NCI-H2081 (cell line): ENCODE data around the gene LITAF.

ENCODE experiments used
- DNase-seq, 2 experiments: peaks; one replicate each; lab custom pipeline; 2025; lab: John Stamatoyannopoulos, UW

The LITAF gene

DNA sequence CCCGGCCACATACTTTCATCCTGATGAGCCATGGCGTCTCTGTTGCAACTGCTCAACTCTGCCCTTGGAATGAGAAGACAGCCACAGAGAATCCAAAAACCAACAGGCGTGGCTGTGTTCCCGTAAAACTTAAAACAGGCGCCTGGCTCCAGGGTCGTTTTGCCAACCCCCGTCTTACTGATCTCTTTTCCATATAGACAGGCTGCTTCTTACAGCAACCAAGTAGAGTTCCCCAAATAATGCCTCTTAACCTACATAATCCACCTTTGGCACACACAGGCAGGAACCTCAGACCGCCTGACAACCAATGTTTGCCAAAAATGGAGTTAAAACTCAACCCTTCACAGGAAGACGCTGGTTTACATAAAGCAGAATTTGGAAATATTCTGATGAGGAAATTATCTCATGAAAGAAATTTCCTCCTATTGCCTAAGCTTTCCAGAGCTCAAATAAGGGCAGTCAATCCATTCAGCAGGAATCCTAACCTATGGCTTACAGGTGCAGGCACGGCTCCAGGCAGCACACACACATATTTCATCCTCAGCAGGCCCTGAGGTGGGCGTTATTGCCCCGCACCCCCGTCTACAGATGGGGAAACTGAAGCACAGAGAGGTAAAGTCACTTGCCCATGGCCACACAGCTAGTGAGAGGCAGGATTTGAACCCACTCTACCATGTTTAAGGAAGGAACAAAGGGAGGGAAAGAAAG lies 35.8 kb downstream of the LITAF start:
- DNase-seq: no peak

- no peak for DNase-seq
These were observed 39.4 kb downstream of the LITAF start for GRCh38 chr16:11547118-11547916.

GRCh38 chr16:11546608-11547061 lies 40.1 kb downstream of the LITAF start:
- DNase-seq: no peak

- no peak for DNase-seq
These were observed 42.9 kb downstream of the LITAF start for GRCh38 chr16:11543661-11544393.

GRCh38 chr16:11542069-11542744 lies 44.5 kb downstream of the LITAF start:
- no peak for DNase-seq

DNA sequence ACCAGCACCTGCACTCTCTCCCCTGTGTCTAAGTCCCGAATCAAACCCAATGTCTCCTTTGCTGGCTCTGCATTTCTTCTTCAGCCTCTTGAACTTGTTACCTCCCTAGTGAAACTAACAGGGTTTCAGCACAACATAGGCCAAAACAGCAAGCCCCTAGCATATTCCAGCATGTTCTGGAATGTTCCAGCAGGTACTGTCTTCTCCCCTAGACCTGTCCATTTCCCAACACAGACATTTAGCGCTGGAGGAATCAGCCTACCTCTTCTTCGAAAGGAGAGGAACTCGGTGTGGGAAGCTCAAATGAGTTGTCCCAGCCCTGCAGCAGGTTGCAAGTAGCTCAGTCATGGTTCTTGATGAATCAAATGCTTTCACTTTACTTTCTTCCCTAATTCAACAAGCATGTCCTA lies 47.1 kb downstream of the LITAF start:
- no peak for DNase-seq

- no peak for DNase-seq
These were observed 47.8 kb downstream of the LITAF start for GRCh38 chr16:11538880-11539279.

GRCh38 chr16:11536104-11536866 lies 50.4 kb downstream of the LITAF start:
- no peak for DNase-seq

- peak in 1 of 2 experiments; percentile 22 for DNase-seq
These were observed 51.2 kb downstream of the LITAF start for GRCh38 chr16:11535494-11535893.

DNA sequence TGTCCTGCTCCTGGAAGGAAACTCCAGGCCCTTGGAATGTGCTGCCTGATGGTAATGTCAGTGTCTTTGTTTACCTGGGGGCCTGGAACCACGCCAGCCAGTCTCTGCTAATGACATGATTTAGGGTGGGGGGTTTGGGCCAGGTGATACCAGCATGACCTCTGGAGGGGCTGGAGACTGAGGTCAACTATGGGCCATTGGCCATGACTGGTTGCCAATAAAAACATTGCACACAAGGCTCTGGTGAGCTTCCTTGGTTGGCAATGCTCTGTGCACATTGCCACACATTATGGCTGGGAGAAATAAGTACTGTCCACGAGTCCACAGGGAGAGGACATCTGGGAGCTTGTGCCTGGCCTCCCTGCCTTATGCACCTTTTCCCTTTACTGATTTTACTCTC lies 52.5 kb downstream of the LITAF start:
- no peak for DNase-seq

DNA sequence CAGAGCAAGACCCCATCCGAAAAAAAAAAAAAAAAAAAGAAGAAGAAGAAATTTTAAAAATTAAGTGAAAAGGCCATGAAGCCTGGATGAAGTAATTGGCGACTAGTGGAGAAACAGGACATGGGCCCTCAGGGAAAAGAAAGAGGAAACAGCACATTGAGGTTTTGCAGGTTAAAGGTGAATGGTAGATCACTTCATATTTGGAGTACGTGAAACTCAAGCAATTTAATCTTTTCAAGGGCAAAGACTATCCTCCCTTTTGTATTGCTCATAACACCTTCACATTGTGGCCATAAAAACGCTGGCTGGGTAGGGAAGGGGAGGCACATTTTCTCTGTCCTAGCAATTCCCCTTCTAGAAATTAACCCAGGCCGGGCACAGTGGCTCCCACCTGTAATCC lies 53.1 kb downstream of the LITAF start:
- DNase-seq: no peak

DNA sequence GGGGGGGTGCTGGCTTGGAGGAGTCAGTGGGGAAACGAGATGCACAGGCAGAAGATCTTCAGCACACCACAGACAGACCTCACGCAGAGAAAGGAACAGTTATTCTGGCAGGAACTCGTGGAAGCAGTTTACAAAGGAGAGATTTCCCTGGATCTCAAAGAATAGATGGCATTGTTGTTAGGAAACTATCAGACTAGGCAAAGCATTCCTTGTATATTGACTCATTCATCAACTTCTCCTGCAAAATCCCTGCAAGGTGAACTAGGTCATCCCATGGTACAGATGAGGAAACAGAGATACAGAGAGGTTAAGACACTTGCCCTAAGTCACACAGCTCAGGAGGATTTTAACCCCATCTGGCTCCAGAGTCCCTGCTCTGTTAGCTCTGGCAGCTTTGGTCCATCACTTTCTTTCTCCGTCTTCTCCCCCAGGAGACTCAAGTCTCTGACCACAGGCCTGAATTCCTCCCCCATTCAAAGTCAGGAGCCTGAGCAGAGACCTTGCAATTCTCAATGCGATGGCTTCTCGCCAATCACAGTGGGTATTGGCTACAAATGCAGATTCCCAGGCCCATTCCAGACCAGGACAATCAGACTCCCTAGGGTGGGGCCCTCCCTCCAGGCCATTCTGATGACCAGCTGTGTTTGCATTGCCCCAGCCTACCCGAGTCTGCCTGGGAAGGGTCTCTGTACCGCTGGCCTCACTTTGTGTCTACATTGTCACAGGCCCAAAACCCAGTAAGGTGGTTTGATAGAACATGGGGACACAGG lies 56.4 kb downstream of the LITAF start:
- DNase-seq: no peak

GRCh38 chr16:11529285-11529684 lies 57.4 kb downstream of the LITAF start:
- no peak for DNase-seq

GRCh38 chr16:11528053-11528452 lies 58.7 kb downstream of the LITAF start:
- no peak for DNase-seq

DNA sequence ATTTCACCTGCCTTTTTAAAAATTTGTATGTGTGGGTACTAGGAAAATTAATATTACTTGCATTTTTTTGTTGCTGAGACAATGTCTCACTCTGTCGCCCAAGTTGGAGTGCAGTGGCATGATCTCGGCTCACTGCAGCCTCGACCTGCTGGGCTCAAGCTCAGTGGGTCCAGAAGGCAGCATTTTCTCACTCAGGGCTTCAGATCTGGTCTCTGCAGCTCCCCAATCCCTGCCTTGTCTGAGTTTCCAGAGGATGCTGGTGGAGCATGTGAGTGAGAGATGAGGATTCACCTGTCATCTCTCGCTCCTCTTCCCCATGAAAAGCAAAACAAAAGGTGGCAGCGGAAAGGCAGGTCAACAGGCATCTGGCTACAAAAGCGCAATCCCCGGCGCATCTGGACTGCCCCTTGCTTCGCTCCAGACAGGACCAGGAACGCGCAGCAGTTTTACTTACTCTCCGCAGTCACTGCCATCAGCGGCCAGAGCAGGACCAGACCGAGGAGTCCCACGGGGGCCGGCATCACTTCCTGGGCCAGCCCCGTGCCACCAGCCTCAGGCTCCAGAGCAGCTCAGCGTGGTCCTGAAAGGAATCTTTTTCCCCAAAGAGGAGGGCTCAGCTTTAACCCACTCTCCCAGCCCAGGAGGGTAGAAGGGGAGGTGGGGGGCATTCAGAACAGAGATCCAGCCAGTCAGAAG lies 59.9 kb downstream of the LITAF start:
- no peak for DNase-seq

DNA sequence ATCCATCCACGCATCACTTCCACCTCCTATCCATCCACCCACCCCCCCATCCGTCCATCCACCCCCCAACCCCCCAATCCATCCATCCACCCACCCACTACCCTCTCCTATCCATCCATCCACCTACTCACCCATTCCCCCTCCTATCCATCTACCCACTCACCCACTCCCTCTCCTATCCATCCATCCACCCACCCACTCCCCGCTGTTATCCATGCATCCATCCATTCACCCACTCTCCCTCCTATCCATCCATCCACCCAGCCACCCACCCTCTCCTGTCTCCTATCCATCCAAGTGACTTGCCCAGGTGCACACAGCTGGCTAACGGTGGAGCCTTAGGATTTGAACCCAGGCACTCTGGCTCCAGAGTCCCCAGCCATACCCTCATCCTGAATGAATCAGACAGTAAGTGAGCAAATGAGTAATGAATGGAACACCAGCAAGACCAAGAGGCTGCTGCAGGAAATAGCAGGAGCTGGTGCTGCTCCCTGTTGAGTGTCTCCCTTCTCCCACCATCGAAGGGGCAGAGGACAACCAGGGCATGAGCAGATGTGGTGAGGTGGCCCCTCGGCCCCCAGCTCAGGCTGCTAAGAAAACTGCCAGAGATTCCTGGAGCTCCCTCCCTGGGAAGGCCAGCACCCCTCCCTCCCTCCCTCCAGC lies 62.5 kb downstream of the LITAF start:
- DNase-seq: no peak

DNA sequence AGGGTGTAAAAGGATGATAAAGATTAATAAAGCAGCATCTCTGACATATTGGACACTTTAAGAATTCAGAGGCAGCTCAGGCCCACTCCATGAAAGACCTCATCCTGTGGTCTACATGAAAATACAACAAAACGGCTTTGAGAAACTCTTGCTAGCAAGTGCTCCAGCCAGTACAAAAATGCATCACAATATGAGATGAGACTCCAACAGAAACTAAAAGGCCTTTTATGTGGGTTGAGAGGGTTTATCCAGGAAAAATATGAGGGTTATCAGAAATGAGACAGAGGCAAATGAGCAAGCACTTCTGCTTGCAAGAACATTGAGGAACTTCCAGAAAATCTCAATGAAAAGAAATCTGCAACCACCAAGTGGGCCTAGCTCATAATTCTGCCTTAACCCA lies 65.7 kb downstream of the LITAF start:
- DNase-seq: no peak

DNA sequence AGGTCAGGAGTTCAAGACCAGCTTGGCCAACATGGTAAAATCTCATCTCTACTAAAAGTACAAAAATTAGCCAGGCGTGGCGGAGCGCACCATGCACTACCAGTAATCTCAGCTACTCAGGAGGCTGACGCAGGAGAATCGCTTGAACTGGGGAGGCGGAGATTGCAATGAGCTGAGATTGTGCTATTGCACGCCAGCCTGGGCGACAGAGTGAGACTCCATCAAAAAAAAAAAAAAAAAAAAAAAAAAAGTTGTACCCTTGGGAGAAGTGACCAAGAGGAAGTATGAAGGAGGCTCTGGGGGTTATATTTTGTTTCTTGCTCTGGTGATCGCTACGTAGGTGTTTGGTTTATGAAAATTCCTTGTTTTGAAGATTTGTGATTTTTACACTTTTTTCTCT lies 66.3 kb downstream of the LITAF start:
- no peak for DNase-seq

- DNase-seq: no peak
These were observed 68.8 kb downstream of the LITAF start for GRCh38 chr16:11517961-11518360.
